Left ventricle myocardium inferior (tissue), 1 donor: ENCODE results near the gene CENPO. TPM values are rescaled to one million over a fixed set of nuclear protein-coding genes. Genes with fewer than 3 reads are reported as not detected.

Source experiments
- DNase-seq: peaks from one replicate; pipeline ENCODE4 v3.0.0-alpha.2; 2020
- H3K27ac ChIP-seq: fragments of 200-600 bp; replicated peaks from 2 replicates; pipeline ENCODE4 v1.8.0; 2021
- H3K27me3 ChIP-seq: fragments of 200-600 bp; 2 replicates; pipeline ENCODE4 v1.8.0; 2021; ENCODE audit warnings: low read depth
- H3K36me3 ChIP-seq: fragments of 200-600 bp; 2 replicates; pipeline ENCODE4 v1.8.0; 2021
- H3K4me1 ChIP-seq: fragments of 200-600 bp; 2 replicates; pipeline ENCODE4 v1.8.0; 2021
- H3K4me3 ChIP-seq: fragments of 200-600 bp; 2 replicates; pipeline ENCODE4 v1.8.0; 2021; ENCODE audit warnings: mild to moderate bottlenecking, moderate library complexity
- H3K9me3 ChIP-seq: fragments of 200-600 bp; replicated peaks from 2 replicates; pipeline ENCODE4 v1.8.0; 2021
- CTCF ChIP-seq: fragments of 200-600 bp; IDR thresholded peaks from 2 replicates; pipeline ENCODE4 v1.8.0; 2021; ENCODE audit warnings: antibody characterized with exemption, mild to moderate bottlenecking, borderline replicate concordance
- intact Hi-C: fragments of 100-400 bp; cut with micrococcal nuclease; formaldehyde crosslinking; loops from one replicate; pipeline ENCODE4 v1.11.0; 2022
- total RNA-seq: library from RNA; stranded (reverse); fragmentation: NEBNext Ultra II Directional; extraction: Animal tissue kit (Norgen Biotek cat#: 25700); gene quantifications from one replicate; pipeline ENCODE4 v1.2.1, GENCODE V29; 2021
- donor health status: DM: no; HTN: yes; CAD: no; lungs with severe emphysema.

The CENPO gene
- total RNA-seq, 1 donor from 2014 or later = 2.2 TPM

- Histone ChIP-seq H3K27ac (no peak overlapping the region), H3K36me3 (peaks cover 26% of the 10 kb centered on the region), H3K4me1 (peaks cover 18% of the 10 kb centered on the region), H3K4me3 (no peak overlapping the region), H3K9me3 (no peaks in the 10 kb centered on the region), H3K27me3 (no peaks in the 10 kb centered on the region)
- intact Hi-C loops = no loop called here
- no peak for DNase-seq
- TF ChIP-seq CTCF = no peak
These were observed 30.9 kb downstream of the CENPO start for GRCh38 chr2:24824071-24824588.

GRCh38 chr2:24824966-24825882, 32.0 kb downstream of the CENPO start:
- intact Hi-C loops = loop anchor here (5.0 kb wide), 1 partner anchor 418 kb away; no protein-coding TSS in a partner anchor
- Histone ChIP-seq H3K4me3 (no peak overlapping the region), H3K27ac (no peak overlapping the region), H3K27me3 (no peaks in the 10 kb centered on the region), H3K9me3 (no peaks in the 10 kb centered on the region), H3K36me3 (peaks cover 16% of the 10 kb centered on the region), H3K4me1 (peaks cover 15% of the 10 kb centered on the region)
- no peak for DNase-seq
- TF ChIP-seq CTCF = peak; percentile 48

GRCh38 chr2:24825883-24826772, 32.9 kb downstream of the CENPO start:
- no peak for DNase-seq
- TF ChIP-seq CTCF = no peak
- intact Hi-C loops = loop anchor here (5.0 kb wide), 1 partner anchor 419 kb away; no protein-coding TSS in a partner anchor
- Histone ChIP-seq H3K27me3 (no peaks in the 10 kb centered on the region), H3K27ac (no peak overlapping the region), H3K36me3 (peaks cover 7% of the 10 kb centered on the region), H3K4me1 (peaks cover 15% of the 10 kb centered on the region), H3K9me3 (no peaks in the 10 kb centered on the region), H3K4me3 (no peak overlapping the region)

GRCh38 chr2:24826773-24827145, 33.5 kb downstream of the CENPO start:
- Histone ChIP-seq H3K4me1 (peaks cover 15% of the 10 kb centered on the region), H3K9me3 (no peaks in the 10 kb centered on the region), H3K36me3 (peaks cover 7% of the 10 kb centered on the region), H3K27me3 (no peaks in the 10 kb centered on the region), H3K27ac (no peak overlapping the region), H3K4me3 (no peak overlapping the region)
- TF ChIP-seq CTCF = no peak
- DNase-seq = no peak
- intact Hi-C loops = loop anchor here (5.0 kb wide), 1 partner anchor 419 kb away; no protein-coding TSS in a partner anchor
